HepG2 (cell line): Measurements from ENCODE around the gene STX2. TPM values are rescaled to one million over a fixed set of nuclear protein-coding genes. Genes with fewer than 3 reads are reported as not detected.

Experiments
- CEBPG ChIP-seq: IDR thresholded peaks from 2 replicates; pipeline ENCODE4 v1.6.1; 2016
- CREB1 ChIP-seq, 2 experiments: fragments of 450-650 bp in 1 of 2; IDR thresholded peaks; 2 replicates each; pipeline ENCODE4 v1.6.1; 2016 to 2017; ENCODE audit warnings: control low read depth in 1 of 2, mild to moderate bottlenecking in 1 of 2, missing compliant biosample characterization in 1 of 2, missing genetic modification characterization in 1 of 2
- DRAP1 ChIP-seq: IDR thresholded peaks from 2 replicates; pipeline ENCODE4 v1.6.1; 2016; ENCODE audit warnings: missing genetic modification reagents, missing compliant biosample characterization
- FOXA3 ChIP-seq: IDR thresholded peaks from 2 replicates; pipeline ENCODE4 v1.6.1; 2016; ENCODE audit warnings: missing genetic modification reagents, missing compliant biosample characterization
- GPBP1L1 ChIP-seq: sonication (generic); formaldehyde crosslinking; IDR thresholded peaks from 2 replicates; pipeline ENCODE4 v1.5.0; 2020; ENCODE audit warnings: mild to moderate bottlenecking, missing genetic modification reagents
- POLR2A ChIP-seq, 2 experiments: IDR thresholded peaks; 2 replicates each; pipeline ENCODE4 v1.6.1; 2011; ENCODE audit warnings: low read depth in 2 of 2, low read length in 2 of 2, mild to moderate bottlenecking in 1 of 2, moderate library complexity in 1 of 2; ENCODE audit not compliant: insufficient read depth in 1 of 2
- RFX3 ChIP-seq: IDR thresholded peaks from 2 replicates; pipeline ENCODE4 v1.6.1; 2016; ENCODE audit warnings: missing biosample characterization, missing genetic modification reagents
- SOX13 ChIP-seq, 3 experiments: fragments of 450-650 bp in 1 of 3; sonication (generic) in 1 of 3; formaldehyde crosslinking in 1 of 3; IDR thresholded peaks in 2 of 3; conservative IDR thresholded peaks in 1 of 3; 2 replicates each; pipeline versions ENCODE4 v1.5.0 to v1.6.1; 2016 to 2020; ENCODE audit warnings: antibody characterized with exemption in 1 of 3, mild to moderate bottlenecking in 1 of 3, missing compliant biosample characterization in 1 of 3, missing genetic modification reagents in 1 of 3, moderate library complexity in 1 of 3
- ZBTB14 ChIP-seq: sonication (generic); formaldehyde crosslinking; IDR thresholded peaks from 2 replicates; pipeline ENCODE4 v1.4.0; 2020; ENCODE audit warnings: missing genetic modification reagents
- ZFP91 ChIP-seq: sonication (generic); formaldehyde crosslinking; IDR thresholded peaks from 2 replicates; pipeline ENCODE4 v1.9.0; 2022; ENCODE audit warnings: missing genetic modification reagents, mild to moderate bottlenecking, borderline replicate concordance
- ZNF235 ChIP-seq: sonication (generic); formaldehyde crosslinking; IDR thresholded peaks from 2 replicates; pipeline ENCODE4 v1.8.1; 2023; ENCODE audit warnings: mild to moderate bottlenecking, missing genetic modification reagents, borderline replicate concordance
- polyA plus RNA-seq, 8 experiments: library from polyadenylated mRNA; depleted of rRNA in 3 of 8; stranded (reverse) in 7 of 8; unstranded in 1 of 8; fragments of >200 nt; fragmentation: Illumina TruSeq in 4 of 8; extraction: Trizol in 4 of 8; gene quantifications; 2 replicates each; pipeline versions ENCODE4 v1.2.1 to v1.2.3, GENCODE V29; 2011 to 2016; ENCODE audit warnings: low read depth in 4 of 8, missing spikeins in 1 of 8, mixed read lengths in 1 of 8; ENCODE audit not compliant: insufficient read depth in 1 of 8
- total RNA-seq, 5 experiments: library from RNA; depleted of rRNA; stranded (reverse); fragments of >200 nt; fragmentation: Illumina TruSeq; extraction: Trizol; gene quantifications; 2 replicates each; pipeline ENCODE4 v1.2.3, GENCODE V29; 2016; ENCODE audit warnings: low read depth in 1 of 5
- TF ChIP-seq, protein P1 (sequence below): sonication (generic); formaldehyde crosslinking; conservative IDR thresholded peaks from 2 replicates; pipeline ENCODE4 v1.5.0; 2020; ENCODE audit warnings: missing genetic modification reagents
- TF ChIP-seq, protein P2 (sequence below): IDR thresholded peaks from 2 replicates; pipeline ENCODE4 v1.4.0; 2020; ENCODE audit warnings: mild to moderate bottlenecking, missing genetic modification reagents
- TF ChIP-seq, protein P3 (sequence below): sonication (generic); formaldehyde crosslinking; conservative IDR thresholded peaks from 2 replicates; pipeline ENCODE4 v1.8.1; 2023; ENCODE audit warnings: missing genetic modification reagents

STX2 gene
- total and polyA plus RNA-seq, 2 of the 13 experiments (the other 11 are each of a cell fraction or from before 2014, with no cell fraction given), result 13.4 to 25.1 TPM

DNA sequence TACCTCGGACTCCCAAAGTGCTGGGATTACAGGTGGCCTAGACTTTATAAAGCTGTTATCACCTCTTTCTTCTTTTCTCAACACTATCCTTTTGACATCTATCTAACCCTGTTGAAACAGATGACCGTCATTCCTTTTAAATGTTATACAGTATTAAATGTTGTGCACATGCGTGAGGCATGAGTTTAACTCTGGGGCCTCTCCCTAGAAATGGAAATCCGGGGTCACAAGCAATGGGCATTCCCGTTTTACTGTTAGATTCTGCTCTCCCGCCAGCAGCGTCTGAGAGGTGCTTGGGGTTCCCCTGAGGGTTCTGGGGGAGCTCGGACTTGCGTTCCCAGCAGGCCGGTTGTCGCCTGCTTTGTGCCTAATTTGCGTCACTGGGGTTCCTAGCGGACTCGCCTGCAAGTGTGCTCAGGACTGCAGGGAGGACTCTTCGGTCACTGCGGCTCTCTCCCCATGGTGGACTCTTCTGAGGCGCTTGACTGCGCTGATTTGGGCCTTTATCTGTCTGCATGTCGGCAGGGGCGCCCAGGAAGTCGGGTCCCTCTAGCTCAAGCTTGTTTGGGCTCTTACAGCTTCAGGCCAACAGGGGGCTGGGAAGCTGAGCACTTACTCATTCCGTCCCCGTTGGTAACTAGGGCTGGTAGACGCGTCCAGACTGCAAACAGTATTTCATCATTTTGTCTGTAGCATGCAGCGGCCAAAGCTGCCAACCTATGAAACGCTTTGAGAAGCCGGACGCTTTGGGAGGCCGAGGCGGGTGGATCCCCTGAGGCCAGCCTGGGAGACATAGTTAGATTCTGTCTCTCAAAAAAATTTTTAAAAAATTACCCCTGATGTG lies 31.6 kb upstream of the STX2 start (continued):
- TF ChIP-seq, protein P1, sequence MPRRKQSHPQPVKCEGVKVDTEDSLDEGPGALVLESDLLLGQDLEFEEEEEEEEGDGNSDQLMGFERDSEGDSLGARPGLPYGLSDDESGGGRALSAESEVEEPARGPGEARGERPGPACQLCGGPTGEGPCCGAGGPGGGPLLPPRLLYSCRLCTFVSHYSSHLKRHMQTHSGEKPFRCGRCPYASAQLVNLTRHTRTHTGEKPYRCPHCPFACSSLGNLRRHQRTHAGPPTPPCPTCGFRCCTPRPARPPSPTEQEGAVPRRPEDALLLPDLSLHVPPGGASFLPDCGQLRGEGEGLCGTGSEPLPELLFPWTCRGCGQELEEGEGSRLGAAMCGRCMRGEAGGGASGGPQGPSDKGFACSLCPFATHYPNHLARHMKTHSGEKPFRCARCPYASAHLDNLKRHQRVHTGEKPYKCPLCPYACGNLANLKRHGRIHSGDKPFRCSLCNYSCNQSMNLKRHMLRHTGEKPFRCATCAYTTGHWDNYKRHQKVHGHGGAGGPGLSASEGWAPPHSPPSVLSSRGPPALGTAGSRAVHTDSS, result no peak
- TF ChIP-seq SOX13 (IDR thresholded peaks at IDR 0.05) (no peak), SOX13 (CRISPR knock-in tag; conservative IDR thresholded peaks at IDR 0.05 in 1 of 2, IDR thresholded peaks at IDR 0.05 in 1 of 2) (peak in 1 of 2 experiments; percentile 47; a peak in 1 of 4 replicates), RFX3 (CRISPR knock-in tag) (peak; percentile 51; the same call in 1 of the 2 replicates), ZBTB14 (CRISPR knock-in tag) (peak; percentile 22; the same call in 1 of the 2 replicates), CREB1 (IDR thresholded peaks at IDR 0.05) (no peak), CREB1 (CRISPR knock-in tag; IDR thresholded peaks at IDR 0.05) (peak; percentile 31; the same call in 1 of the 2 replicates), DRAP1 (CRISPR knock-in tag) (0 out of 2 replicates have a peak, but pooled peaks have one; percentile 17), GPBP1L1 (CRISPR knock-in tag) (no peak), ZFP91 (CRISPR knock-in tag) (peak; percentile 52), FOXA3 (CRISPR knock-in tag) (peak; percentile 62), ZNF235 (CRISPR knock-in tag) (no peak), POLR2A (IDR thresholded peaks at IDR 0.05; ENCODE audit: insufficient read depth in 1 of 2, low read depth in 2 of 2, low read length in 2 of 2) (0 out of 4 replicates have a peak, but pooled peaks of 1 of the 2 experiments have one; percentile 40), CEBPG (peak; percentile 94)
- TF ChIP-seq, protein P2, sequence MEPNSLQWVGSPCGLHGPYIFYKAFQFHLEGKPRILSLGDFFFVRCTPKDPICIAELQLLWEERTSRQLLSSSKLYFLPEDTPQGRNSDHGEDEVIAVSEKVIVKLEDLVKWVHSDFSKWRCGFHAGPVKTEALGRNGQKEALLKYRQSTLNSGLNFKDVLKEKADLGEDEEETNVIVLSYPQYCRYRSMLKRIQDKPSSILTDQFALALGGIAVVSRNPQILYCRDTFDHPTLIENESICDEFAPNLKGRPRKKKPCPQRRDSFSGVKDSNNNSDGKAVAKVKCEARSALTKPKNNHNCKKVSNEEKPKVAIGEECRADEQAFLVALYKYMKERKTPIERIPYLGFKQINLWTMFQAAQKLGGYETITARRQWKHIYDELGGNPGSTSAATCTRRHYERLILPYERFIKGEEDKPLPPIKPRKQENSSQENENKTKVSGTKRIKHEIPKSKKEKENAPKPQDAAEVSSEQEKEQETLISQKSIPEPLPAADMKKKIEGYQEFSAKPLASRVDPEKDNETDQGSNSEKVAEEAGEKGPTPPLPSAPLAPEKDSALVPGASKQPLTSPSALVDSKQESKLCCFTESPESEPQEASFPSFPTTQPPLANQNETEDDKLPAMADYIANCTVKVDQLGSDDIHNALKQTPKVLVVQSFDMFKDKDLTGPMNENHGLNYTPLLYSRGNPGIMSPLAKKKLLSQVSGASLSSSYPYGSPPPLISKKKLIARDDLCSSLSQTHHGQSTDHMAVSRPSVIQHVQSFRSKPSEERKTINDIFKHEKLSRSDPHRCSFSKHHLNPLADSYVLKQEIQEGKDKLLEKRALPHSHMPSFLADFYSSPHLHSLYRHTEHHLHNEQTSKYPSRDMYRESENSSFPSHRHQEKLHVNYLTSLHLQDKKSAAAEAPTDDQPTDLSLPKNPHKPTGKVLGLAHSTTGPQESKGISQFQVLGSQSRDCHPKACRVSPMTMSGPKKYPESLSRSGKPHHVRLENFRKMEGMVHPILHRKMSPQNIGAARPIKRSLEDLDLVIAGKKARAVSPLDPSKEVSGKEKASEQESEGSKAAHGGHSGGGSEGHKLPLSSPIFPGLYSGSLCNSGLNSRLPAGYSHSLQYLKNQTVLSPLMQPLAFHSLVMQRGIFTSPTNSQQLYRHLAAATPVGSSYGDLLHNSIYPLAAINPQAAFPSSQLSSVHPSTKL, result peak; percentile 29; the same call in 1 of the 2 replicates
- TF ChIP-seq, protein P3, sequence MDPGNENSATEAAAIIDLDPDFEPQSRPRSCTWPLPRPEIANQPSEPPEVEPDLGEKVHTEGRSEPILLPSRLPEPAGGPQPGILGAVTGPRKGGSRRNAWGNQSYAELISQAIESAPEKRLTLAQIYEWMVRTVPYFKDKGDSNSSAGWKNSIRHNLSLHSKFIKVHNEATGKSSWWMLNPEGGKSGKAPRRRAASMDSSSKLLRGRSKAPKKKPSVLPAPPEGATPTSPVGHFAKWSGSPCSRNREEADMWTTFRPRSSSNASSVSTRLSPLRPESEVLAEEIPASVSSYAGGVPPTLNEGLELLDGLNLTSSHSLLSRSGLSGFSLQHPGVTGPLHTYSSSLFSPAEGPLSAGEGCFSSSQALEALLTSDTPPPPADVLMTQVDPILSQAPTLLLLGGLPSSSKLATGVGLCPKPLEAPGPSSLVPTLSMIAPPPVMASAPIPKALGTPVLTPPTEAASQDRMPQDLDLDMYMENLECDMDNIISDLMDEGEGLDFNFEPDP (CRISPR knock-in tag), result 0 out of 2 replicates have a peak, but pooled peaks have one; percentile 38
